ENCODE measurements around the gene ZNF827. TPM values are rescaled to one million over a fixed set of nuclear protein-coding genes. Genes with fewer than 3 reads are reported as not detected.

ZNF827 gene
- total RNA-seq, 4 donors from 2014 or later, result 5.2 to 11.0 (median 6.4) TPM

DNA sequence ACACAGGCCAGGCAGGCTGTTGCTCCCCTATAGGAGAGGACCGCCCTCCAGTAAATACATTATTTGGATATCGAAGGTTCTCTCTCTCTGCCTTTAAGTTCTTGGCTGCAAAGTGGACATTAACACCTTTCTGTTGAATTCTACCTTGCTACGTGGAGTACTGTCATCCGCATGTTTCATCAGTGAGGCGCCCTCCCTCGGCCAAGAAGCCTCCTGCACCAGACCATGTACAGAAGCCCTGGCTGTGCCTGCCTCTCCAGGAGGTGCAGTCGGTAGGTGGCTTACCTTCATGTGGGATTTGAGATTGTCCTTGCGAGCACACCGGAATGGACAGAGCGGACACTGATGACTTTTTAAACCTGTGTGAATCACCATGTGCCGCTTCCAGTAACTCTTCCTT lies 46.7 kb downstream of the ZNF827 start:
- Histone ChIP-seq H3K27ac (no peak overlapping the region), H3K27me3 (no peaks in the 10 kb centered on the region), H3K9me3 (no peaks in the 10 kb centered on the region), H3K36me3 (peaks cover 0 to 8% (median 0%) of the 10 kb centered on the region in 3 donors), H3K4me3 (no peak overlapping the region), H3K4me1 (peaks cover 4 to 10% (median 8%) of the 10 kb centered on the region in 3 donors)
- WGBS, 2 donors, result 94% methylated on average over 11 of the region's 11 CpGs
- TF ChIP-seq POLR2A (IDR thresholded peaks at IDR 0.05), result no peak
- TF ChIP-seq, protein P1, sequence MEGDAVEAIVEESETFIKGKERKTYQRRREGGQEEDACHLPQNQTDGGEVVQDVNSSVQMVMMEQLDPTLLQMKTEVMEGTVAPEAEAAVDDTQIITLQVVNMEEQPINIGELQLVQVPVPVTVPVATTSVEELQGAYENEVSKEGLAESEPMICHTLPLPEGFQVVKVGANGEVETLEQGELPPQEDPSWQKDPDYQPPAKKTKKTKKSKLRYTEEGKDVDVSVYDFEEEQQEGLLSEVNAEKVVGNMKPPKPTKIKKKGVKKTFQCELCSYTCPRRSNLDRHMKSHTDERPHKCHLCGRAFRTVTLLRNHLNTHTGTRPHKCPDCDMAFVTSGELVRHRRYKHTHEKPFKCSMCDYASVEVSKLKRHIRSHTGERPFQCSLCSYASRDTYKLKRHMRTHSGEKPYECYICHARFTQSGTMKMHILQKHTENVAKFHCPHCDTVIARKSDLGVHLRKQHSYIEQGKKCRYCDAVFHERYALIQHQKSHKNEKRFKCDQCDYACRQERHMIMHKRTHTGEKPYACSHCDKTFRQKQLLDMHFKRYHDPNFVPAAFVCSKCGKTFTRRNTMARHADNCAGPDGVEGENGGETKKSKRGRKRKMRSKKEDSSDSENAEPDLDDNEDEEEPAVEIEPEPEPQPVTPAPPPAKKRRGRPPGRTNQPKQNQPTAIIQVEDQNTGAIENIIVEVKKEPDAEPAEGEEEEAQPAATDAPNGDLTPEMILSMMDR (IDR thresholded peaks at IDR 0.05), result peak in 1 of 6 experiments; percentile 13
- no peak for DNase-seq
- intact Hi-C loops (cut with DNase I), result no loop called here

DNA sequence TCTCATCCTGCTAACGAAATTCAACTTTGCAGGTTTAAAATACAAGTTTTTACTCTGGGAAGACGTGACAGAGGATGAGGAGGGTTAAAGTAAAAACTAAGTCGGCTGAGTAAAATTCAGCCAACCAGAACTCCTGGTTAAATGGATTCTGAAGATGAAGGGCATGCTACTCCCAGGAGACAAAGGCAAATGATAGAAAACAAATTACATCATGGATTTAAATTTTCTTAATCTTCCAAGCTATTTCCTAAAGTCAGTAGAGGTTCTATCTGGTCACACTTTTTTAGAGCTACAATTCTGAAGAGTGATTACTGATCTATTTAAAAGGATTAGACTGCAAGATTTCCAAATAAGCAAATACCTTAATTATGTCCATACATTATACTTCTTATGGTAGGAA lies 47.9 kb downstream of the ZNF827 start:
- H3K27ac ChIP-seq, result no peak overlapping the region
- no peaks in the 10 kb centered on the region for H3K27me3 ChIP-seq
- H3K36me3 ChIP-seq, result peaks cover 0 to 10% (median 0%) of the 10 kb centered on the region in 3 donors
- TF ChIP-seq, protein P1 (IDR thresholded peaks at IDR 0.05), result no peak
- no peak for TF ChIP-seq POLR2A (IDR thresholded peaks at IDR 0.05)
- no peaks in the 10 kb centered on the region for H3K9me3 ChIP-seq
- intact Hi-C loops (cut with DNase I), result no loop called here
- H3K4me1 ChIP-seq, result peaks cover 8 to 21% (median 8%) of the 10 kb centered on the region in 3 donors
- DNase-seq, result no peak
- no peak overlapping the region for H3K4me3 ChIP-seq
- WGBS, 2 donors, result 77 to 87% methylated on average over 3 of the region's 3 CpGs

DNA sequence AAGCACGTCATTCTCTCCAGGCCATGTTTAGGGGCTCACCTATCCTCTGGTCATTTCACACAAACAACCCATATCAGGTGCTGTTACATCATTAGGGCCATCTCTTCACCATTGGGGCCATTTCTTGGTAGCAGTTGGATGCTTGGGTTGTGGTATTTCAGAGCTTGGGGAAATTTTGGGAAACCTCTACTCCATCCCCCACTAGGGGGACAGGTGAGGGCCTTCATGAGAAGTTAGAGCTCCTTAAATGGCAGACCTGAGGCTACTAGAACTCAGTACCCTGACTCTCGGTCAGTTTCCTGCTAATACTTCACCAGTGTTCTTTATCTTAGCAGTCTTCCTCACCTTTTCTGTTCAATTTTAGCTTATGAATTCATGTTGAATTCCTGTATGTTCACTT lies 50.2 kb downstream of the ZNF827 start:
- Histone ChIP-seq H3K9me3 (no peaks in the 10 kb centered on the region), H3K27ac (peak overlapping the region in 2 of 4 donors; percentile 38 to 67), H3K4me1 (peaks cover 8 to 21% (median 8%) of the 10 kb centered on the region in 3 donors), H3K4me3 (no peak overlapping the region), H3K36me3 (peaks cover 0 to 18% (median 0%) of the 10 kb centered on the region in 3 donors), H3K27me3 (no peaks in the 10 kb centered on the region)
- TF ChIP-seq, protein P1 (IDR thresholded peaks at IDR 0.05), result no peak
- TF ChIP-seq POLR2A (IDR thresholded peaks at IDR 0.05), result no peak
- no peak for DNase-seq
- WGBS, 2 donors, result 97 to 100% methylated on average over 2 of the region's 2 CpGs
- intact Hi-C loops (cut with DNase I), result no loop called here

DNA sequence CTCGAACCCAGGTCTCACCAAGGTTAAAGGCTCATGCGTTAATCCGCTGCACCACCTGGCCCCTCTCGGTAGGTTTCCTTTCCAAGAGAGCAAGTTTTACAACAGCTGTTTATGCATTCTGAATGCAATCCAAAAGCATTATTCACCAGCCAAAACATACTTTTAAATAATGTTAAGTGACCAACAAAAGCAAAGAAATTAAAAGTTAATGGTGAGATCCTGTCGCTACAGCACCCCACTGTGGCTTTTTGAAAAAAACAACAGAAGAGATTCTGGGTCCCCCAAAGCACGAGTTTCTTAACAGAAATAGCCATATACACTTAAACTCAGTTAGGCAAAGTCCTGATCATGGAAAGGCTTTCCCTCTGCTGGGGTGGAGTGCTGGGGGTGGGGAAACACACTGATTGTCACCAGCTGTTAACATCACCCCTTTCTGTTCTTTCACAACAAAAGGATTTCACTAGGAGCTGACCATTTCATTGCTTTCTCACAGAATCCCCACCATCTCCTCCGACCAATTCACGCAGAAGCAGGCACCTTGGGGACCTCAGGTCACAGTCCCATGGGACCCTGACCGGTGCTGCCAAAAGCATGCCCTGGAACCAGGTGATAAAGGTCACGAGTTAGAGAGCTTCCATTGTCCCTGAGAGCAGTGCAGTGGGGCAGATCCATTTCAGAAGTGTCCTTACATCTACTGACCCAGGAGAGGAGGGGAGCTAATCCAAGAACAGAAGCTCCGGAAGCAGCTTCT lies 51.2 kb downstream of the ZNF827 start:
- Histone ChIP-seq H3K27ac (peak overlapping the region in 3 of 4 donors; percentile 38 to 72 (median 67)), H3K4me3 (no peak overlapping the region), H3K27me3 (no peaks in the 10 kb centered on the region), H3K36me3 (peaks cover 0 to 18% (median 0%) of the 10 kb centered on the region in 3 donors), H3K4me1 (peaks cover 8 to 25% (median 8%) of the 10 kb centered on the region in 3 donors), H3K9me3 (no peaks in the 10 kb centered on the region)
- no peak for DNase-seq
- WGBS, 2 donors, result 50 to 67% methylated on average over 10 to 11 of the region's 11 CpGs
- intact Hi-C loops (cut with DNase I), result no loop called here
- TF ChIP-seq, protein P1 (IDR thresholded peaks at IDR 0.05), result no peak
- TF ChIP-seq POLR2A (IDR thresholded peaks at IDR 0.05), result no peak

DNA sequence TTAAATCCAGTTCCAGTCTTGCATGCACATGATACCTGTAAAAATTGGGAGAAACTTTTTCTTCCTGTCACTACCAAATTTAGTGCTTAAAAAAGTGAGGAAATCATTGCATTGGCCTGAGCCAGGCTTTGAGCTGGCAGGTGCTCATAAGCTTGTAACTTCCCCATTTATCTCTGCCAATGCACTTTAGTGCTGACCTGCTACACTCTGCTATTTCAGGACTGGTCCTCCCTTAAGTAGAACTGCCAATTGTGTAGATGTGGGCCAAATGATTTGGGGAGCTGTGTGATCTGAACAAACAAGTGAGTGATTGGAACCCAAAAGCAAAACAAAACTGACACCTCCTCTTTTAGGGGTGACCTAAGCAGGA lies 51.8 kb downstream of the ZNF827 start:
- no peak for TF ChIP-seq POLR2A (IDR thresholded peaks at IDR 0.05)
- TF ChIP-seq, protein P1 (IDR thresholded peaks at IDR 0.05), result no peak
- intact Hi-C loops (cut with DNase I), result no loop called here
- Histone ChIP-seq H3K9me3 (no peaks in the 10 kb centered on the region), H3K27ac (peak overlapping the region in 3 of 4 donors; percentile 1 to 72 (median 67)), H3K4me1 (peaks cover 8 to 30% (median 8%) of the 10 kb centered on the region in 3 donors), H3K27me3 (no peaks in the 10 kb centered on the region), H3K4me3 (no peak overlapping the region), H3K36me3 (peaks cover 0 to 16% (median 0%) of the 10 kb centered on the region in 3 donors)
- no peak for DNase-seq
